Measurements from ENCODE around the gene POM121. TPM values are rescaled to one million over a fixed set of nuclear protein-coding genes. Genes with fewer than 3 reads are reported as not detected.
"Not testable (repeated sequence)": the region's sequence is repeated elsewhere in the genome, so short reads cannot be mapped to it uniquely, and the experiment has no call there.

POM121 gene
- total RNA-seq, 1 donor from 2014 or later = 21.1 TPM

- DNase-seq (ENCODE audit: low spot score); intact Hi-C loops (cut with DNase I): not testable (repeated sequence)
Observed at GRCh38 chr7:72976434-72976833, 51.5 kb downstream of the POM121 start.

- intact Hi-C loops (cut with DNase I); DNase-seq (ENCODE audit: low spot score): not testable (repeated sequence)
Observed at GRCh38 chr7:72980382-72980781, 55.5 kb downstream of the POM121 start.

GRCh38 chr7:72982084-72982483, 57.2 kb downstream of the POM121 start:
- intact Hi-C loops (cut with DNase I); DNase-seq (ENCODE audit: low spot score): not testable (repeated sequence)

- intact Hi-C loops (cut with DNase I); DNase-seq (ENCODE audit: low spot score): not testable (repeated sequence)
Observed at GRCh38 chr7:72990146-72990913, 65.4 kb downstream of the POM121 start.

GRCh38 chr7:72995484-72995883, 70.6 kb downstream of the POM121 start:
- DNase-seq (ENCODE audit: low spot score); intact Hi-C loops (cut with DNase I): not testable (repeated sequence)

- intact Hi-C loops (cut with DNase I); DNase-seq (ENCODE audit: low spot score): not testable (repeated sequence)
Observed at GRCh38 chr7:72997447-72997846, 72.6 kb downstream of the POM121 start.

GRCh38 chr7:72997887-72998468, 73.1 kb downstream of the POM121 start:
- intact Hi-C loops (cut with DNase I); DNase-seq (ENCODE audit: low spot score): not testable (repeated sequence)

Other genes starting within 250 kb of the POM121 start
- 0.92 TPM for gene TYW1B, start 96.9 kb upstream of the POM121 start, total RNA-seq
- 0.78 TPM for gene TRIM74, start 44.4 kb downstream of the POM121 start, total RNA-seq
- not detected for gene SPDYE8, start 104.7 kb downstream of the POM121 start, total RNA-seq
- not detected for gene SPDYE11, start 132.8 kb downstream of the POM121 start, total RNA-seq
- not detected for gene SPDYE9, start 160.9 kb downstream of the POM121 start, total RNA-seq

All from cardiac septum (tissue), 1 donor.